ENCODE data around the gene ITSN2. TPM values are rescaled to one million over a fixed set of nuclear protein-coding genes. Genes with fewer than 3 reads are reported as not detected.

ITSN2 gene
- total RNA-seq, 1 donor from 2014 or later, result 10.4 TPM

- H2AFZ ChIP-seq (replicated peaks), result no peak overlapping the region
- Mint-ChIP-seq H3K4me1 (no peaks in the 10 kb centered on the region), H3K4me3 (no peak overlapping the region), H3K27ac (no peak overlapping the region), H3K36me3 (peaks cover 2% of the 10 kb centered on the region), H3K9me3 (no peaks in the 10 kb centered on the region), H3K27me3 (ENCODE audit: insufficient read depth, low read depth) (peaks cover 5% of the 10 kb centered on the region)
- H3K36me3 ChIP-seq, result no peaks in the 10 kb centered on the region
- no peak overlapping the region for H3K4me2 ChIP-seq
- H3K79me2 ChIP-seq (ENCODE audit: low read depth), result peaks cover 7% of the 10 kb centered on the region
- no peak overlapping the region for H3K4me3 ChIP-seq
- TF ChIP-seq CTCF (IDR thresholded peaks at IDR 0.05), result no peak
- TF ChIP-seq EZH2phosphoT487 (IDR thresholded peaks at IDR 0.05), result no peak
- TF ChIP-seq EZH2 (IDR thresholded peaks at IDR 0.05), result no peak
- no peaks in the 10 kb centered on the region for H4K20me1 ChIP-seq (ENCODE audit: low read depth)
- no peak overlapping the region for H3K9ac ChIP-seq
- H3K4me1 ChIP-seq, result peaks cover 2% of the 10 kb centered on the region
- DNase-seq (ENCODE audit: low spot score), result no peak
- H3F3A ChIP-seq (ENCODE audit: low read depth), result no peaks in the 10 kb centered on the region
- H3K27me3 ChIP-seq, result peaks cover 14% of the 10 kb centered on the region
- no peaks in the 10 kb centered on the region for H3K9me3 ChIP-seq (ENCODE audit: low read depth)
- H3K27ac ChIP-seq, result no peak overlapping the region
These were observed 5.9 kb downstream of the ITSN2 start for GRCh38 chr2:24354395-24354794.

GRCh38 chr2:24353973-24354372, 6.4 kb downstream of the ITSN2 start:
- Mint-ChIP-seq H3K9me3 (no peaks in the 10 kb centered on the region), H3K36me3 (peaks cover 2% of the 10 kb centered on the region), H3K27ac (no peak overlapping the region), H3K27me3 (ENCODE audit: insufficient read depth, low read depth) (peaks cover 2% of the 10 kb centered on the region), H3K4me1 (no peaks in the 10 kb centered on the region), H3K4me3 (no peak overlapping the region)
- peaks cover 10% of the 10 kb centered on the region for H3K27me3 ChIP-seq
- no peak for DNase-seq (ENCODE audit: low spot score)
- H3F3A ChIP-seq (ENCODE audit: low read depth), result no peaks in the 10 kb centered on the region
- no peak overlapping the region for H3K27ac ChIP-seq
- TF ChIP-seq EZH2phosphoT487 (IDR thresholded peaks at IDR 0.05), result no peak
- TF ChIP-seq EZH2 (IDR thresholded peaks at IDR 0.05), result no peak
- no peak for TF ChIP-seq CTCF (IDR thresholded peaks at IDR 0.05)
- no peaks in the 10 kb centered on the region for H4K20me1 ChIP-seq (ENCODE audit: low read depth)
- H3K9me3 ChIP-seq (ENCODE audit: low read depth), result no peaks in the 10 kb centered on the region
- H3K4me3 ChIP-seq, result no peak overlapping the region
- H3K4me1 ChIP-seq, result no peaks in the 10 kb centered on the region
- H3K4me2 ChIP-seq, result no peak overlapping the region
- H2AFZ ChIP-seq (replicated peaks), result no peak overlapping the region
- H3K9ac ChIP-seq, result no peak overlapping the region
- peaks cover 7% of the 10 kb centered on the region for H3K79me2 ChIP-seq (ENCODE audit: low read depth)
- no peaks in the 10 kb centered on the region for H3K36me3 ChIP-seq

- Histone ChIP-seq H3K4me2 (no peak overlapping the region), H4K20me1 (ENCODE audit: low read depth) (no peaks in the 10 kb centered on the region), H3K4me3 (no peak overlapping the region), H3K36me3 (no peaks in the 10 kb centered on the region), H3K9me3 (ENCODE audit: low read depth) (no peaks in the 10 kb centered on the region), H2AFZ (replicated peaks) (no peak overlapping the region), H3K27me3 (peaks cover 4% of the 10 kb centered on the region), H3K9ac (no peak overlapping the region), H3F3A (ENCODE audit: low read depth) (no peaks in the 10 kb centered on the region), H3K4me1 (no peaks in the 10 kb centered on the region), H3K27ac (no peak overlapping the region), H3K79me2 (ENCODE audit: low read depth) (peaks cover 7% of the 10 kb centered on the region)
- Mint-ChIP-seq H3K9me3 (no peaks in the 10 kb centered on the region), H3K4me1 (no peaks in the 10 kb centered on the region), H3K4me3 (no peak overlapping the region), H3K27me3 (ENCODE audit: insufficient read depth, low read depth) (peaks cover 2% of the 10 kb centered on the region), H3K27ac (no peak overlapping the region), H3K36me3 (peaks cover 2% of the 10 kb centered on the region)
- DNase-seq (ENCODE audit: low spot score), result no peak
- TF ChIP-seq EZH2phosphoT487 (IDR thresholded peaks at IDR 0.05), result no peak
- no peak for TF ChIP-seq EZH2 (IDR thresholded peaks at IDR 0.05)
- TF ChIP-seq CTCF (IDR thresholded peaks at IDR 0.05), result no peak
These were observed 7.0 kb downstream of the ITSN2 start for GRCh38 chr2:24353364-24353763.

Measured in neural progenitor cell (in vitro differentiated cells).